ENCODE results near the gene EXTL1. TPM values are rescaled to one million over a fixed set of nuclear protein-coding genes. Genes with fewer than 3 reads are reported as not detected.

Gene EXTL1
- total RNA-seq, 1 donor from 2014 or later: 2.6 TPM

- TF ChIP-seq CTCF (IDR thresholded peaks at IDR 0.05; ENCODE audit: partially characterized antibody, unreplicated experiment): no peak
- peaks cover 4% of the 10 kb centered on the region for H3K27me3 Mint-ChIP-seq (ENCODE audit: unreplicated experiment)
- no peaks in the 10 kb centered on the region for H3K36me3 Mint-ChIP-seq (ENCODE audit: unreplicated experiment)
- peaks cover 4% of the 10 kb centered on the region for H3K9me3 Mint-ChIP-seq (ENCODE audit: unreplicated experiment)
- peaks cover 44% of the 10 kb centered on the region for H3K4me1 Mint-ChIP-seq (ENCODE audit: low read depth, unreplicated experiment)
- DNase-seq: no peak
- H3K4me3 Mint-ChIP-seq (ENCODE audit: unreplicated experiment): no peak overlapping the region
- H3K27ac Mint-ChIP-seq (ENCODE audit: unreplicated experiment): no peak overlapping the region
Measured at GRCh38 chr1:25992689-25993171, 28.8 kb upstream of the EXTL1 start.

GRCh38 chr1:25993197-25993951 is 28.2 kb upstream of the EXTL1 start:
- H3K36me3 Mint-ChIP-seq (ENCODE audit: unreplicated experiment): no peaks in the 10 kb centered on the region
- no peak overlapping the region for H3K4me3 Mint-ChIP-seq (ENCODE audit: unreplicated experiment)
- H3K27ac Mint-ChIP-seq (ENCODE audit: unreplicated experiment): peak overlapping the region; percentile 44
- no peak for DNase-seq
- no peak for TF ChIP-seq CTCF (IDR thresholded peaks at IDR 0.05; ENCODE audit: partially characterized antibody, unreplicated experiment)
- H3K9me3 Mint-ChIP-seq (ENCODE audit: unreplicated experiment): peaks cover 9% of the 10 kb centered on the region
- peaks cover 8% of the 10 kb centered on the region for H3K27me3 Mint-ChIP-seq (ENCODE audit: unreplicated experiment)
- peaks cover 41% of the 10 kb centered on the region for H3K4me1 Mint-ChIP-seq (ENCODE audit: low read depth, unreplicated experiment)

- peaks cover 12% of the 10 kb centered on the region for H3K27me3 Mint-ChIP-seq (ENCODE audit: unreplicated experiment)
- no peak overlapping the region for H3K27ac Mint-ChIP-seq (ENCODE audit: unreplicated experiment)
- H3K4me3 Mint-ChIP-seq (ENCODE audit: unreplicated experiment): no peak overlapping the region
- peaks cover 11% of the 10 kb centered on the region for H3K9me3 Mint-ChIP-seq (ENCODE audit: unreplicated experiment)
- TF ChIP-seq CTCF (IDR thresholded peaks at IDR 0.05; ENCODE audit: partially characterized antibody, unreplicated experiment): no peak
- no peaks in the 10 kb centered on the region for H3K36me3 Mint-ChIP-seq (ENCODE audit: unreplicated experiment)
- no peak for DNase-seq
- peaks cover 45% of the 10 kb centered on the region for H3K4me1 Mint-ChIP-seq (ENCODE audit: low read depth, unreplicated experiment)
Measured at GRCh38 chr1:25994402-25995150, 27.0 kb upstream of the EXTL1 start.

- Mint-ChIP-seq H3K36me3 (ENCODE audit: unreplicated experiment) (no peaks in the 10 kb centered on the region), H3K27me3 (ENCODE audit: unreplicated experiment) (peaks cover 15% of the 10 kb centered on the region), H3K27ac (ENCODE audit: unreplicated experiment) (peak overlapping the region; percentile 98), H3K4me1 (ENCODE audit: low read depth, unreplicated experiment) (peaks cover 38% of the 10 kb centered on the region), H3K4me3 (ENCODE audit: unreplicated experiment) (peak overlapping the region; percentile 97), H3K9me3 (ENCODE audit: unreplicated experiment) (peaks cover 11% of the 10 kb centered on the region)
- DNase-seq: peak; percentile 44
- no peak for TF ChIP-seq CTCF (IDR thresholded peaks at IDR 0.05; ENCODE audit: partially characterized antibody, unreplicated experiment)
Measured at GRCh38 chr1:25996966-25997827, 24.4 kb upstream of the EXTL1 start.

All from glutamatergic neuron (in vitro differentiated cells).